NT2/D1 (cell line): ENCODE results near the gene RGS3.

Experiments
- DNase-seq: peaks from one replicate; pipeline ENCODE4 v3.0.0-alpha.2; 2011; ENCODE audit warnings: low read depth, low spot score
- H3K27me3 ChIP-seq: 2 replicates; pipeline ENCODE4 v1.6.0; 2011; ENCODE audit warnings: mild to moderate bottlenecking; ENCODE audit not compliant: insufficient read length, insufficient read depth
- H3K36me3 ChIP-seq: 2 replicates; pipeline ENCODE4 v1.6.1; 2011; ENCODE audit warnings: mild to moderate bottlenecking, low read length, mixed read lengths; ENCODE audit not compliant: insufficient read depth, insufficient read length
- H3K4me1 ChIP-seq: 2 replicates; pipeline ENCODE4 v1.5.1; 2011; ENCODE audit not compliant: insufficient read depth, insufficient read length
- H3K4me3 ChIP-seq: 2 replicates; pipeline ENCODE4 v1.5.1; 2011; ENCODE audit warnings: low read depth; ENCODE audit not compliant: insufficient read length
- H3K9ac ChIP-seq: 2 replicates; pipeline ENCODE4 v1.6.0; 2011; ENCODE audit warnings: low read depth; ENCODE audit not compliant: insufficient read length
- H3K9me3 ChIP-seq: 2 replicates; pipeline ENCODE4 v1.5.1; 2011; ENCODE audit warnings: mild to moderate bottlenecking, low read length; ENCODE audit not compliant: insufficient read depth
- SUZ12 ChIP-seq: IDR thresholded peaks from 2 replicates; pipeline ENCODE4 v1.6.1; 2011; ENCODE audit not compliant: insufficient read length, insufficient read depth; ENCODE audit errors: extremely low read depth
- YY1 ChIP-seq: IDR thresholded peaks from 2 replicates; pipeline ENCODE4 v1.6.1; 2011; ENCODE audit not compliant: insufficient read length, insufficient read depth
- ZNF274 ChIP-seq: IDR thresholded peaks from 2 replicates; pipeline ENCODE4 v1.6.1; 2011; ENCODE audit warnings: mild to moderate bottlenecking, low read depth, low read length

Gene RGS3

GRCh38 chr9:113583511-113584427 lies 120.2 kb downstream of the RGS3 start:
- H3K9me3 ChIP-seq = no peaks in the 10 kb centered on the region
- H3K27me3 ChIP-seq = no peaks in the 10 kb centered on the region
- peaks cover 23% of the 10 kb centered on the region for H3K36me3 ChIP-seq
- H3K4me3 ChIP-seq = no peak overlapping the region
- no peak overlapping the region for H3K9ac ChIP-seq
- no peak for DNase-seq
- no peak for TF ChIP-seq YY1
- TF ChIP-seq SUZ12 = no peak
- H3K4me1 ChIP-seq = peaks cover 12% of the 10 kb centered on the region

- TF ChIP-seq ZNF274 = no peak
- no peak for TF ChIP-seq SUZ12
- no peak for TF ChIP-seq YY1
- no peak overlapping the region for H3K9ac ChIP-seq
- DNase-seq = no peak
- H3K9me3 ChIP-seq = no peaks in the 10 kb centered on the region
- H3K4me3 ChIP-seq = no peak overlapping the region
- H3K36me3 ChIP-seq = peaks cover 23% of the 10 kb centered on the region
- H3K4me1 ChIP-seq = peaks cover 5% of the 10 kb centered on the region
- H3K27me3 ChIP-seq = no peaks in the 10 kb centered on the region
Measured at GRCh38 chr9:113584428-113585084, 121.0 kb downstream of the RGS3 start.

GRCh38 chr9:113585085-113585442 lies 121.5 kb downstream of the RGS3 start:
- no peaks in the 10 kb centered on the region for H3K27me3 ChIP-seq
- no peak overlapping the region for H3K9ac ChIP-seq
- H3K36me3 ChIP-seq = peaks cover 23% of the 10 kb centered on the region
- no peak for DNase-seq
- peaks cover 3% of the 10 kb centered on the region for H3K4me1 ChIP-seq
- TF ChIP-seq YY1 (no peak), SUZ12 (no peak), ZNF274 (no peak)
- H3K4me3 ChIP-seq = no peak overlapping the region
- H3K9me3 ChIP-seq = no peaks in the 10 kb centered on the region

GRCh38 chr9:113585555-113585954 lies 122.0 kb downstream of the RGS3 start:
- Histone ChIP-seq H3K4me1 (peaks cover 3% of the 10 kb centered on the region), H3K4me3 (no peak overlapping the region), H3K36me3 (peaks cover 23% of the 10 kb centered on the region), H3K27me3 (no peaks in the 10 kb centered on the region), H3K9me3 (no peaks in the 10 kb centered on the region), H3K9ac (no peak overlapping the region)
- TF ChIP-seq ZNF274 (no peak), SUZ12 (no peak), YY1 (no peak)
- DNase-seq = no peak

- Histone ChIP-seq H3K4me3 (no peak overlapping the region), H3K27me3 (no peaks in the 10 kb centered on the region), H3K9ac (no peak overlapping the region), H3K4me1 (peaks cover 7% of the 10 kb centered on the region), H3K36me3 (peaks cover 23% of the 10 kb centered on the region), H3K9me3 (no peaks in the 10 kb centered on the region)
- no peak for TF ChIP-seq YY1
- no peak for TF ChIP-seq SUZ12
- TF ChIP-seq ZNF274 = no peak
- DNase-seq = no peak
Measured at GRCh38 chr9:113587471-113588031, 124.0 kb downstream of the RGS3 start.

- TF ChIP-seq ZNF274 (no peak), SUZ12 (no peak), YY1 (no peak)
- Histone ChIP-seq H3K9ac (peak overlapping the region; percentile 5), H3K36me3 (peaks cover 22% of the 10 kb centered on the region)
Measured at GRCh38 chr9:113588242-113588810, 124.8 kb downstream of the RGS3 start.

GRCh38 chr9:113588936-113589335 lies 125.4 kb downstream of the RGS3 start:
- no peaks in the 10 kb centered on the region for H3K9me3 ChIP-seq
- no peaks in the 10 kb centered on the region for H3K27me3 ChIP-seq
- H3K4me3 ChIP-seq = no peak overlapping the region
- TF ChIP-seq YY1 (no peak), ZNF274 (no peak), SUZ12 (no peak)
- no peak for DNase-seq
- H3K9ac ChIP-seq = no peak overlapping the region
- peaks cover 16% of the 10 kb centered on the region for H3K36me3 ChIP-seq
- peaks cover 11% of the 10 kb centered on the region for H3K4me1 ChIP-seq

More at GRCh38 chr9:113588242-113588810, 124.8 kb downstream of the RGS3 start:
- no peak for DNase-seq
- Histone ChIP-seq H3K4me3 (no peak overlapping the region), H3K4me1 (peaks cover 7% of the 10 kb centered on the region), H3K9me3 (no peaks in the 10 kb centered on the region), H3K27me3 (no peaks in the 10 kb centered on the region)
